ENCODE measurements around the gene ASTN2. TPM values are rescaled to one million over a fixed set of nuclear protein-coding genes. Genes with fewer than 3 reads are reported as not detected.

Gene ASTN2
- total and polyA plus RNA-seq, 10 of the 15 experiments (the other 5 are each of a cell fraction or from before 2014, with no cell fraction given), result 1.4 to 15.7 (median 7.0) TPM

DNA sequence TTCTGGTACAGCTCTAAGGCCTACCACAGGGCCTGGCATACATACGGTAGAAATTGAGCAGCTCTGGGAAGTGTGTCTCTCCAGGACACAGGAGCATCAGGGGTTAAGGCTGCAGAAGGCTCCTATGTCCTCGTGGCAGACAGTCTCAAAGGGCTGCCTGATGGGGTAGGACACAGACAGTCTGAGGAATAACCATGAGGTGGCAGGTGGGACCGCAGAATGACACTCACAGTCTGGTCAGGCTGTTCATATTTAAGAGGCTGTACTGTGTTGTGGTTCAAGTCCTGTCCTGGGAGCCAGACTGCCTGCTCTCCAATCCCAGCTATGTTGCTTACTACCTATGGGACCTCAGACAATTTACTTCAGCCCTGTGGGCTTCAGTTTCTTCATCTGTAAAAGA is 510.7 kb downstream of the ASTN2 start:
- Histone ChIP-seq H3K27ac (ENCODE audit: control insufficient read depth, insufficient read depth) (no peak overlapping the region), H3K27me3 (replicated peaks in 1 of 2; ENCODE audit: control insufficient read depth in 2 of 2, insufficient read depth in 2 of 2, low read length in 1 of 2) (no peaks in the 10 kb centered on the region), H3K4me2 (ENCODE audit: control insufficient read depth, insufficient read depth) (no peak overlapping the region), H3K79me2 (ENCODE audit: control insufficient read depth, insufficient read depth, low read length) (no peaks in the 10 kb centered on the region), H3K36me3 (ENCODE audit: control insufficient read depth in 2 of 2, insufficient read depth in 2 of 2, low read length in 1 of 2) (no peaks in the 10 kb centered on the region), H3K4me1 (ENCODE audit: control insufficient read depth, insufficient read depth, low read length) (no peaks in the 10 kb centered on the region), H3K9me3 (replicated peaks; ENCODE audit: control insufficient read depth, insufficient read depth, low read length) (no peaks in the 10 kb centered on the region; the same call in 2 of the 3 replicates), H3K4me3 (no peak overlapping the region), H4K20me1 (ENCODE audit: control insufficient read depth, insufficient read depth) (no peaks in the 10 kb centered on the region), H3K9ac (ENCODE audit: control insufficient read depth, insufficient read depth, low read length) (no peak overlapping the region), H2AFZ (ENCODE audit: control insufficient read depth, low read depth, low read length) (no peak overlapping the region)
- WGBS (ENCODE audit: insufficient coverage, insufficient replicate concordance, low lambda C conversion rate, missing lambda C conversion rate), result 49% methylated on average over 3 of the region's 3 CpGs
- TF ChIP-seq, protein P1, sequence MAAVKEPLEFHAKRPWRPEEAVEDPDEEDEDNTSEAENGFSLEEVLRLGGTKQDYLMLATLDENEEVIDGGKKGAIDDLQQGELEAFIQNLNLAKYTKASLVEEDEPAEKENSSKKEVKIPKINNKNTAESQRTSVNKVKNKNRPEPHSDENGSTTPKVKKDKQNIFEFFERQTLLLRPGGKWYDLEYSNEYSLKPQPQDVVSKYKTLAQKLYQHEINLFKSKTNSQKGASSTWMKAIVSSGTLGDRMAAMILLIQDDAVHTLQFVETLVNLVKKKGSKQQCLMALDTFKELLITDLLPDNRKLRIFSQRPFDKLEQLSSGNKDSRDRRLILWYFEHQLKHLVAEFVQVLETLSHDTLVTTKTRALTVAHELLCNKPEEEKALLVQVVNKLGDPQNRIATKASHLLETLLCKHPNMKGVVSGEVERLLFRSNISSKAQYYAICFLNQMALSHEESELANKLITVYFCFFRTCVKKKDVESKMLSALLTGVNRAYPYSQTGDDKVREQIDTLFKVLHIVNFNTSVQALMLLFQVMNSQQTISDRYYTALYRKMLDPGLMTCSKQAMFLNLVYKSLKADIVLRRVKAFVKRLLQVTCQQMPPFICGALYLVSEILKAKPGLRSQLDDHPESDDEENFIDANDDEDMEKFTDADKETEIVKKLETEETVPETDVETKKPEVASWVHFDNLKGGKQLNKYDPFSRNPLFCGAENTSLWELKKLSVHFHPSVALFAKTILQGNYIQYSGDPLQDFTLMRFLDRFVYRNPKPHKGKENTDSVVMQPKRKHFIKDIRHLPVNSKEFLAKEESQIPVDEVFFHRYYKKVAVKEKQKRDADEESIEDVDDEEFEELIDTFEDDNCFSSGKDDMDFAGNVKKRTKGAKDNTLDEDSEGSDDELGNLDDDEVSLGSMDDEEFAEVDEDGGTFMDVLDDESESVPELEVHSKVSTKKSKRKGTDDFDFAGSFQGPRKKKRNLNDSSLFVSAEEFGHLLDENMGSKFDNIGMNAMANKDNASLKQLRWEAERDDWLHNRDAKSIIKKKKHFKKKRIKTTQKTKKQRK (IDR thresholded peaks at IDR 0.05; ENCODE audit: low read depth, low read length), result no peak
- TF ChIP-seq SPI1 (IDR thresholded peaks at IDR 0.05; ENCODE audit: borderline replicate concordance, insufficient read depth, low read depth, low read length), result no peak
- TF ChIP-seq POLR2AphosphoS2 (IDR thresholded peaks at IDR 0.05; ENCODE audit: low read depth, low read length), result no peak
- TF ChIP-seq, protein P2, sequence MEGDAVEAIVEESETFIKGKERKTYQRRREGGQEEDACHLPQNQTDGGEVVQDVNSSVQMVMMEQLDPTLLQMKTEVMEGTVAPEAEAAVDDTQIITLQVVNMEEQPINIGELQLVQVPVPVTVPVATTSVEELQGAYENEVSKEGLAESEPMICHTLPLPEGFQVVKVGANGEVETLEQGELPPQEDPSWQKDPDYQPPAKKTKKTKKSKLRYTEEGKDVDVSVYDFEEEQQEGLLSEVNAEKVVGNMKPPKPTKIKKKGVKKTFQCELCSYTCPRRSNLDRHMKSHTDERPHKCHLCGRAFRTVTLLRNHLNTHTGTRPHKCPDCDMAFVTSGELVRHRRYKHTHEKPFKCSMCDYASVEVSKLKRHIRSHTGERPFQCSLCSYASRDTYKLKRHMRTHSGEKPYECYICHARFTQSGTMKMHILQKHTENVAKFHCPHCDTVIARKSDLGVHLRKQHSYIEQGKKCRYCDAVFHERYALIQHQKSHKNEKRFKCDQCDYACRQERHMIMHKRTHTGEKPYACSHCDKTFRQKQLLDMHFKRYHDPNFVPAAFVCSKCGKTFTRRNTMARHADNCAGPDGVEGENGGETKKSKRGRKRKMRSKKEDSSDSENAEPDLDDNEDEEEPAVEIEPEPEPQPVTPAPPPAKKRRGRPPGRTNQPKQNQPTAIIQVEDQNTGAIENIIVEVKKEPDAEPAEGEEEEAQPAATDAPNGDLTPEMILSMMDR (IDR thresholded peaks at IDR 0.05 in 2 of 3, conservative IDR thresholded peaks at IDR 0.05 in 1 of 3; ENCODE audit: control insufficient read depth in 2 of 3, extremely low read depth in 1 of 3, insufficient read depth in 1 of 3, low read depth in 3 of 3, low read length in 3 of 3), result peak in 1 of 3 experiments; percentile 36; a peak in 2 of 6 replicates
- no peak for TF ChIP-seq IKZF1 (conservative IDR thresholded peaks at IDR 0.05)
- TF ChIP-seq PAX5 (IDR thresholded peaks at IDR 0.05; ENCODE audit: borderline replicate concordance, low read depth, low read length), result no peak
- no peak for TF ChIP-seq JUND (IDR thresholded peaks at IDR 0.05; ENCODE audit: low read depth, low read length)
- TF ChIP-seq EP300 (IDR thresholded peaks at IDR 0.05; ENCODE audit: borderline replicate concordance in 1 of 2, control insufficient read depth in 1 of 2, low read depth in 2 of 2, low read length in 2 of 2), result no peak
- TF ChIP-seq MTA2 (IDR thresholded peaks at IDR 0.05; ENCODE audit: low read depth), result no peak
- no peak for TF ChIP-seq SREBF2 (IDR thresholded peaks at IDR 0.05; ENCODE audit: low read length)
- no peak for TF ChIP-seq NR2C1 (IDR thresholded peaks at IDR 0.05)
- TF ChIP-seq RAD21 (IDR thresholded peaks at IDR 0.05; ENCODE audit: insufficient read depth, low read depth, low read length), result peak; percentile 58
- no peak for TF ChIP-seq SUZ12 (IDR thresholded peaks at IDR 0.05; ENCODE audit: unreplicated experiment)
- TF ChIP-seq ZNF622 (IDR thresholded peaks at IDR 0.05), result no peak
- DNase-seq (ENCODE audit: low read depth, low spot score) (no peak), ATAC-seq (peak; percentile 46; the same call in 2 of the 3 replicates), FAIRE-seq (no peak)
- RAD21 ChIA-PET (ENCODE audit: unreplicated experiment), result no interaction called here
- intact Hi-C loops (cut with micrococcal nuclease; ENCODE audit: unreplicated experiment), result no loop called here
- POLR2A ChIA-PET, result no interaction called here
- CTCF ChIA-PET, result no interaction called here
- in situ Hi-C loops (cut with MboI), result no loop called here
- SMC1A ChIA-PET (ENCODE audit: uncharacterized antibody, unreplicated experiment), result no interaction called here
- no TSS peak for BruUV-seq (replicated peaks)
